ENCODE measurements around the gene GRIN3B.

The GRIN3B gene

DNA sequence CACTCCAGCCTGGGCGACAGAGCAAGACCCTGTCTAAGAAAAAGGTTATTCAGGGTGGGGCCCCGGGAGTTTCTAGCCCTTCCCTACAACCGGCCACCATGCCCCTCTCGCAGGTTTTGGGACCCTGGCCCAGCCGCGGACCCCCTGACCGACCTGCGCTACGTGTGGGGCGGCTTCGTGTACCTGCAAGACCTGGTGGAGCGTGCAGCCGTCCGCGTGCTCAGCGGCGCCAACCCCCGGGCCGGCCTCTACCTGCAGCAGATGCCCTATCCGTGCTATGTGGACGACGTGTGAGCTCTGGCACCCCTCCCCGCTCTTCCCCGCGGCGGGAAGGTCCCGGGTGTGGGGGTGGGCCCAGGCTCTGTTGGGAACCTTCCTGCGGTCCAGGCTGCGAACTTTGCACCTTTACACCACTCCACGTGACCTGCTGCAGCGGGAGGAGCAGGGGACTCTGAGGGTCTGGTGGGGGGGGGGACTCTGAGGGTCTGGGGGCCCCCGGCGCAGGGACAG lies 46.0 kb downstream of the GRIN3B start:
- no peak for DNase-seq

DNA sequence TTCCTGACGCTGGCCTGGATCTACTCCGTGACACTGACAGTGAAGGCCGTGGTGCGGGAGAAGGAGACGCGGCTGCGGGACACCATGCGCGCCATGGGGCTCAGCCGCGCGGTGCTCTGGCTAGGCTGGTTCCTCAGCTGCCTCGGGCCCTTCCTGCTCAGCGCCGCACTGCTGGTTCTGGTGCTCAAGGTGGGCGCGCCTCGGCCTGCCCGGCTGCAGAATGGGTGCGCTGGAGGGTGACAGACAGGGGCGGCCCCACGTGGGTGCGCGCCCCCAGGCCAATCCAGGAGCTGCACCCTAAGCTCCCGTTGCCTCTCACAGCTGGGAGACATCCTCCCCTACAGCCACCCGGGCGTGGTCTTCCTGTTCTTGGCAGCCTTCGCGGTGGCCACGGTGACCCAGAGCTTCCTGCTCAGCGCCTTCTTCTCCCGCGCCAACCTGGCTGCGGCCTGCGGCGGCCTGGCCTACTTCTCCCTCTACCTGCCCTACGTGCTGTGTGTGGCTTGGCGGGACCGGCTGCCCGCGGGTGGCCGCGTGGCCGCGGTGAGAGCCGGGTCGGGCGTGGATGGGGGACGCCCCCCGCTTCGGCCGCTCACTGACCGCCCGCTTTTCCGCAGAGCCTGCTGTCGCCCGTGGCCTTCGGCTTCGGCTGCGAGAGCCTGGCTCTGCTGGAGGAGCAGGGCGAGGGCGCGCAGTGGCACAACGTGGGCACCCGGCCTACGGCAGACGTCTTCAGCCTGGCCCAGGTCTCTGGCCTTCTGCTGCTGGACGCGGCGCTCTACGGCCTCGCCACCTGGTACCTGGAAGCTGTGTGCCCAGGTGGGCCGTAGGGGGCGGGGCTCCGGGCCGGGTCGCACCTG lies 46.8 kb downstream of the GRIN3B start:
- no peak for DNase-seq

GRCh38 chr19:1047696-1048147 lies 47.5 kb downstream of the GRIN3B start:
- no peak for DNase-seq

DNA sequence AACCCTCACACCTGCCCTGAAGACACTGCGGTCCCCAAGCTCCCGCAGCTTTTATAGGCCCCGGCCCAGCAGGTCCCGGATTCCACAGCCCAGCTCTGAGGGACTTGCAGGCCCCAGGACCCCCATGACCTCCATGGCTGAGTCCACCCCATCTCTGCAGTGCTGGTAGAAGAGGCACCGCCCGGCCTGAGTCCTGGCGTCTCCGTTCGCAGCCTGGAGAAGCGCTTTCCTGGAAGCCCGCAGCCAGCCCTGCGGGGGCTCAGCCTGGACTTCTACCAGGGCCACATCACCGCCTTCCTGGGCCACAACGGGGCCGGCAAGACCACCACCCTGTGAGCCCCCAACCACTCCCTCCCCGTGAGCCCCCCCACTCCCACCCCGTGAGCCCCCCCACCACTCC lies 48.9 kb downstream of the GRIN3B start:
- no peak for DNase-seq

DNA sequence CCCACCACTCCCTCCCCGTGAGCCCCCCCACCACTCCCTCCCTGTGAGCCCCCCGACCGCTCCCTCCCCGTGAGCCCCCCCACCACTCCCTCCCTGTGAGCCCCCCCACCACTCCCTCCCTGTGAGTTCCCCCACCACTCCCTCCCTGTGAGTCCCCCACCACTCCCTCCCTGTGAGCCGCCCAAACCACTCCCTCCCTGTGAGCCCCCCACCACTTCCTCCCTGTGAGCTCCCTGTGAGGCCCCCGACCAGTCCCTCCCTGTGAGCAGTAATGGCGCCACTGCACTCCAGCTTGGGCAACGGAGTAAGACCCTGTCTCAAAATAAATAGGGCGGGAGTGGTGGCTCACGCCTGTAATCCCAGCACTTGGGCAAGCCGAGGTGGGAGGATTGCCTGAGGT lies 49.6 kb downstream of the GRIN3B start:
- DNase-seq: no peak

- no peak for DNase-seq
Measured at GRCh38 chr19:1050989-1051788, 51.0 kb downstream of the GRIN3B start.

DNA sequence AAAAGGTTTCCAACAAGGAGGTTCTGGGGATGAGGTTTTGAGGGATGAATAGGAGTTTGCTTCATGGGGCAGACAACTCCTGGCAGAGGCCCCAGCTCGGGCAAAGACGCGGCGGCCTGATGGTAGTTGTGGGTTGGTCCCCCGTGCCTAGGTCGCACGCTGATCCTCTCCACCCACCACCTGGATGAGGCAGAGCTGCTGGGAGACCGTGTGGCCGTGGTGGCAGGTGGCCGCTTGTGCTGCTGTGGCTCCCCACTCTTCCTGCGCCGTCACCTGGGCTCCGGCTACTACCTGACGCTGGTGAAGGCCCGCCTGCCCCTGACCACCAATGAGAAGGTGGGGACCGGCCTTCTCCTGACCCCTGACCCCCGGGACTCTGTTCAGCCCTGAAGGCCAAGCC lies 51.6 kb downstream of the GRIN3B start:
- no peak for DNase-seq

GRCh38 chr19:1052349-1052975 lies 52.2 kb downstream of the GRIN3B start:
- DNase-seq: no peak

- no peak for DNase-seq
Measured at GRCh38 chr19:1053176-1054101, 53.2 kb downstream of the GRIN3B start.

DNA sequence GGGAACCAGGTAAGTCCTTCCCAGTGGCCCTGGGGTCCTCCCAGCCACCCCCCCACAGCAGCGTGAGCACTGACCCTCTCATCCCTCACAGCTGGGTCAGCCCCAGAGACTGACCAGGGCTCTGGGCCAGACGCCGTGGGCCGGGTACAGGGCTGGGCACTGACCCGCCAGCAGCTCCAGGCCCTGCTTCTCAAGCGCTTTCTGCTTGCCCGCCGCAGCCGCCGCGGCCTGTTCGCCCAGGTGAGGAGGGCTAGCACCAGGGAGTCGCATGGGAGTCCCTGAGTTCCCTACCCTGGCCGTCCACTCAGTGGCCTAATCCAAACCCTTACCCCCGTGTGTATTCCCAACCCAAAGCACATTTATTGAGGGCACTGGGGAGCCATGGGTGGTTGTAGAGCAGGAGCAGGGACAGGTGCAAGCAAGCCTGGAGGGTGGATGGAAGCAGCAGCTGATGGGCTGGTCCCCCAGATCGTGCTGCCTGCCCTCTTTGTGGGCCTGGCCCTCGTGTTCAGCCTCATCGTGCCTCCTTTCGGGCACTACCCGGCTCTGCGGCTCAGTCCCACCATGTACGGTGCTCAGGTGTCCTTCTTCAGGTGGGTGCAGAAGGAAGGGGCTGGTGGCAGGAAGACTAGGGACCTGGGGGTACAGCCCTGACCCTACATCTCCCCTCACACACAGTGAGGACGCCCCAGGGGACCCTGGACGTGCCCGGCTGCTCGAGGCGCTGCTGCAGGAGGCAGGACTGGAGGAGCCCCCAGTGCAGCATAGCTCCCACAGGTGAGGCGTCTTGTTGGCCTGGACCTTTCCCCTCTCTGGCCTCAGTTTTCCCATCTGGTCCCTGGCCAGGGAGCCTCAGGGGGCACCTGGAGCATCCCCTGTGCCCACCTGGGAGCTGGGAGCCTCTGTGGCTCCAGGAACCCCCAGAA lies 54.1 kb downstream of the GRIN3B start:
- no peak for DNase-seq

DNA sequence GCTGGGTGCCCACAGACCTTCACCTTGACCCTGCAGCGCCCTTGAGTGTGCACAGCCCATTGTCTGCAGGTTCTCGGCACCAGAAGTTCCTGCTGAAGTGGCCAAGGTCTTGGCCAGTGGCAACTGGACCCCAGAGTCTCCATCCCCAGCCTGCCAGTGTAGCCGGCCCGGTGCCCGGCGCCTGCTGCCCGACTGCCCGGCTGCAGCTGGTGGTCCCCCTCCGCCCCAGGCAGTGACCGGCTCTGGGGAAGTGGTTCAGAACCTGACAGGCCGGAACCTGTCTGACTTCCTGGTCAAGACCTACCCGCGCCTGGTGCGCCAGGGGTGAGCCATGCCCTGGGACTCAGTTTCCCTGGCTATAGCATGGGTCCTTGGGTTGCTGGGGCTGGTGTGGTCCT lies 54.8 kb downstream of the GRIN3B start:
- DNase-seq: no peak

DNA sequence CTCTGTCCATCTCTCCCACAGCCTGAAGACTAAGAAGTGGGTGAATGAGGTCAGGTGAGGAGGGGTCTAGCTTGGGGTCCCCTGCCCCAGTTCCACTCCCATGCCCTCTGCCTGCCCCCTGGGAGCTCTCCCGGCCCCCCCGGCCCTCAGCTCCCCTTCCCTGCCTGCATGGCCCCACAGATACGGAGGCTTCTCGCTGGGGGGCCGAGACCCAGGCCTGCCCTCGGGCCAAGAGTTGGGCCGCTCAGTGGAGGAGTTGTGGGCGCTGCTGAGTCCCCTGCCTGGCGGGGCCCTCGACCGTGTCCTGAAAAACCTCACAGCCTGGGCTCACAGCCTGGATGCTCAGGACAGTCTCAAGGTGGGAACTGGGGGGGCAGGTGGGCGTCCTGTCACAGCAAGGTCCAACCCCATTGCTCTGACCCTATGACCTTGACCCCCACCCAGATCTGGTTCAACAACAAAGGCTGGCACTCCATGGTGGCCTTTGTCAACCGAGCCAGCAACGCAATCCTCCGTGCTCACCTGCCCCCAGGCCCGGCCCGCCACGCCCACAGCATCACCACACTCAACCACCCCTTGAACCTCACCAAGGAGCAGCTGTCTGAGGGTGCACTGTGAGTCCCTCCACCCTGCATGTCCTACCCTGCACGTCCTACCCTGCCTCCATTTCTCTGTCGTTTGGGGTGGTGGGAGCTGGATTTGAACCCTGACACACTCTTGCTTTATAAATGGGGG lies 55.8 kb downstream of the GRIN3B start:
- DNase-seq: no peak

GRCh38 chr19:1057176-1057855 lies 57.1 kb downstream of the GRIN3B start:
- peak; percentile 76 for DNase-seq

- DNase-seq: no peak
Measured at GRCh38 chr19:1058112-1058511, 57.9 kb downstream of the GRIN3B start.
